K562 (cell line): ENCODE data around the gene ALDOC. TPM values are rescaled to one million over a fixed set of nuclear protein-coding genes. Genes with fewer than 3 reads are reported as not detected.

Experiments
- ATAC-seq: fragments of 200-7000 bp; cut with Tn5 transposase; 3 replicates; pipeline ENCODE4 v1.9.1; 2020; ENCODE audit warnings: moderate library complexity
- BruUV-seq: library from RNA; stranded (reverse); fragments of 400-500 nt; replicated peaks from 2 replicates; lab custom pipeline; 2021; lab: Mats Ljungman, UMichigan
- CTCF ChIA-PET: fragments of 300-600 bp; formaldehyde crosslinking; extraction: SDS; loops from one replicate; lab custom pipeline; 2021; ENCODE audit warnings: low intra/inter-chr PET ratio; lab: Yijun Ruan, JAX
- POLR2A ChIA-PET: fragments of 300-600, 350-650 bp; sonication (Branson Sonifier 250); formaldehyde crosslinking; extraction: SDS; loops from one replicate; lab custom pipeline; 2021; ENCODE audit warnings: antibody characterized with exemption, inconsistent platforms; lab: Yijun Ruan, JAX
- DNase-seq, 4 experiments: peaks; one replicate each; pipeline versions ENCODE4 v3.0.0 to v3.0.0-alpha.2; 2011 to 2018; ENCODE audit warnings: low spot score in 3 of 4, mixed read lengths in 3 of 4; ENCODE audit errors: extremely low read depth in 1 of 4
- FAIRE-seq: peaks from 2 replicates; lab custom pipeline; 2011; peaks lifted over from hg19 to GRCh38; lab: Jason Lieb, UNC
- H2AFZ ChIP-seq: 2 replicates; pipeline ENCODE4 v1.6.0; 2011; ENCODE audit warnings: low read depth, low read length, control low read depth, inconsistent platforms
- H3K27ac ChIP-seq: fragments of 200-600 bp; 3 replicates; pipeline ENCODE4 v1.8.0; 2011; ENCODE audit warnings: low read depth, mild to moderate bottlenecking, control low read depth, inconsistent platforms, low read length, moderate library complexity, mixed read lengths; ENCODE audit errors: extremely low read depth
- H3K27me3 ChIP-seq, 2 experiments: fragments of 300-600 bp in 1 of 2; 2 replicates in 1 of 2; 3 replicates in 1 of 2; pipeline versions ENCODE4 v1.6.0 to v1.8.0; 2011; ENCODE audit warnings: inconsistent platforms in 2 of 2, low read length in 2 of 2, mild to moderate bottlenecking in 1 of 2, mixed read lengths in 1 of 2, moderate library complexity in 1 of 2; ENCODE audit not compliant: control insufficient read depth in 2 of 2, insufficient read depth in 2 of 2
- H3K36me3 ChIP-seq: fragments of 300-600 bp; 3 replicates; pipeline ENCODE4 v1.8.0; 2011; ENCODE audit warnings: mild to moderate bottlenecking, low read length, inconsistent platforms; ENCODE audit not compliant: control insufficient read depth, insufficient read depth
- H3K4me1 ChIP-seq, 2 experiments: fragments of 200-600 bp in 1 of 2; replicated peaks in 1 of 2; 2 replicates in 1 of 2; 3 replicates in 1 of 2; pipeline versions ENCODE4 v1.5.1 to v1.8.0; 2011; ENCODE audit warnings: inconsistent platforms in 2 of 2, low read length in 2 of 2, mild to moderate bottlenecking in 1 of 2, mixed read lengths in 1 of 2, moderate library complexity in 1 of 2; ENCODE audit not compliant: control insufficient read depth in 2 of 2, insufficient read depth in 2 of 2
- H3K4me2 ChIP-seq: 2 replicates; pipeline ENCODE4 v1.6.1; 2011; ENCODE audit warnings: low read length, control low read depth, inconsistent platforms, mixed read lengths; ENCODE audit not compliant: insufficient read depth
- H3K4me3 ChIP-seq: fragments of 200-600 bp; sonication (generic), shearing (Covaris generic); 2 replicates; pipeline ENCODE4 v1.5.1; 2016; ENCODE audit warnings: control low read depth, inconsistent platforms
- H3K79me2 ChIP-seq: fragments of 200-600 bp; 3 replicates; pipeline ENCODE4 v1.8.0; 2011; ENCODE audit warnings: low read length, inconsistent platforms; ENCODE audit not compliant: control insufficient read depth, insufficient read depth
- H3K9ac ChIP-seq, 2 experiments: 2 replicates each; pipeline versions ENCODE4 v1.6.0 to v1.6.1; 2011; ENCODE audit warnings: low read depth in 2 of 2, low read length in 2 of 2, control low read depth in 1 of 2, inconsistent platforms in 1 of 2, mild to moderate bottlenecking in 1 of 2, mixed read lengths in 1 of 2; ENCODE audit not compliant: insufficient read depth in 1 of 2
- H3K9me1 ChIP-seq: one replicate; pipeline ENCODE4 v1.6.0; 2011; ENCODE audit warnings: inconsistent platforms, mild to moderate bottlenecking, low read length, moderate library complexity; ENCODE audit not compliant: control insufficient read depth, insufficient read depth
- H3K9me3 ChIP-seq: replicated peaks from 2 replicates; pipeline ENCODE4 v1.5.1; 2011; ENCODE audit warnings: low read depth, low read length, inconsistent platforms; ENCODE audit not compliant: control insufficient read depth, insufficient read depth
- H4K20me1 ChIP-seq: replicated peaks from 2 replicates; pipeline ENCODE4 v1.6.1; 2011; ENCODE audit warnings: low read length, inconsistent platforms, mixed read lengths; ENCODE audit not compliant: control insufficient read depth, insufficient read depth
- FOXA1 ChIP-seq: fragments of 450-650 bp; IDR thresholded peaks from 2 replicates; pipeline ENCODE4 v1.6.1; 2016; ENCODE audit warnings: mild to moderate bottlenecking, borderline replicate concordance
- FOXM1 ChIP-seq, 2 experiments: fragments of 450-650 bp in 1 of 2; sonication (generic) in 1 of 2; formaldehyde crosslinking in 1 of 2; IDR thresholded peaks; 2 replicates each; pipeline versions ENCODE4 v1.6.1 to v1.9.0; 2017 to 2022; ENCODE audit warnings: low read depth in 2 of 2, mild to moderate bottlenecking in 2 of 2, missing genetic modification reagents in 1 of 2, moderate library complexity in 1 of 2
- HDAC8 ChIP-seq: fragments of 450-650 bp; IDR thresholded peaks from 2 replicates; pipeline ENCODE4 v1.6.1; 2016; ENCODE audit warnings: mild to moderate bottlenecking, missing genetic modification characterization, moderate library complexity, missing compliant biosample characterization
- NFATC3 ChIP-seq: fragments of 450-650 bp; IDR thresholded peaks from 2 replicates; pipeline ENCODE4 v1.6.1; 2017; ENCODE audit warnings: mild to moderate bottlenecking
- PREB ChIP-seq: sonication (generic); formaldehyde crosslinking; IDR thresholded peaks from 2 replicates; pipeline ENCODE4 v1.8.1; 2023; ENCODE audit warnings: mild to moderate bottlenecking, missing genetic modification reagents
- TRIM24 ChIP-seq, 2 experiments: fragments of 450-650 bp; IDR thresholded peaks; 2 replicates each; pipeline ENCODE4 v1.6.1; 2016
- WGBS: fragments of 100-300 bp; shearing (Covaris generic); methylation state at CpG from one replicate; pipeline ENCODE4 v1.1.6; 2016; ENCODE audit warnings: low coverage, mixed read lengths; ENCODE audit not compliant: insufficient coverage; ENCODE audit errors: missing lambda C conversion rate; 5-methylcytosine and 5-hydroxymethylcytosine counted together
- in situ Hi-C: fragments of 300-500 bp; cut with MboI; formaldehyde crosslinking; loops from 4 replicates; pipeline ENCODE4 v1.15.0; 2018; ENCODE audit warnings: inconsistent platforms, mixed read lengths
- intact Hi-C: fragments of 100-400 bp; cut with micrococcal nuclease; formaldehyde crosslinking; loops from 2 replicates; pipeline ENCODE4 v1.14.2; 2022
- polyA plus RNA-seq, 8 experiments: library from polyadenylated mRNA; depleted of rRNA in 4 of 8; stranded (reverse) in 5 of 8; unstranded in 3 of 8; fragments of >200 nt; fragmentation: Nextera tagmentation in 2 of 8; fragmentation: Illumina TruSeq in 1 of 8; extraction: Ambion mirVana in 2 of 8; extraction: Trizol in 1 of 8; gene quantifications; 2 replicates each; pipeline versions ENCODE4 v1.2.1 to v1.2.3, GENCODE V29; 2011 to 2014; ENCODE audit warnings: inconsistent platforms in 1 of 8, missing spikeins in 1 of 8
- total RNA-seq, 7 experiments: library from RNA; depleted of rRNA in 6 of 7; stranded (reverse); fragments of >200 nt in 6 of 7; fragmentation: Illumina TruSeq in 2 of 7; extraction: Trizol in 2 of 7; gene quantifications; 2 replicates each; pipeline versions ENCODE4 v1.2.1 to v1.2.3, GENCODE V29; 2011 to 2021; ENCODE audit warnings: low replicate concordance in 1 of 7

The ALDOC gene
- total and polyA plus RNA-seq, 9 of the 15 experiments (the other 6 are each of a cell fraction or from before 2014, with no cell fraction given) = 43.2 to 263 (median 99.2) TPM

GRCh38 chr17:28523876-28524275, 52.8 kb downstream of the ALDOC start:
- Histone ChIP-seq H3K9me3 (peaks cover 8% of the 10 kb centered on the region), H2AFZ (no peak overlapping the region), H3K4me1 (peaks cover 29 to 58% of the 10 kb centered on the region in 2 experiments; a peak in 4 of 5 replicates), H4K20me1 (no peaks in the 10 kb centered on the region), H3K27ac (no peak overlapping the region), H3K27me3 (peaks cover 3 to 25% of the 10 kb centered on the region in 2 experiments; a peak in 3 of 5 replicates), H3K9ac (no peak overlapping the region; a peak in 1 of 4 replicates), H3K4me3 (no peak overlapping the region), H3K79me2 (no peaks in the 10 kb centered on the region), H3K9me1 (no peaks in the 10 kb centered on the region), H3K36me3 (no peaks in the 10 kb centered on the region), H3K4me2 (no peak overlapping the region)
- BruUV-seq = no TSS peak
- FAIRE-seq (no peak), DNase-seq (no peak), ATAC-seq (no peak)
- WGBS = 25% methylated on average over 14 of the region's 15 CpGs
- intact Hi-C loops (no loop called here), in situ Hi-C loops (no loop called here)
- CTCF ChIA-PET = no interaction called here
- POLR2A ChIA-PET = interaction anchor here (0.6 kb wide), 1 partner anchor 549 kb away, joined by 3 read pairs; no protein-coding TSS in a partner anchor
- TF ChIP-seq NFATC3 (no peak), PREB (no peak), HDAC8 (tag) (no peak), TRIM24 (IDR thresholded peaks at IDR 0.05) (no peak), FOXA1 (no peak), FOXM1 (IDR thresholded peaks at IDR 0.05; ENCODE audit: low read depth) (no peak), FOXM1 (CRISPR knock-in tag; IDR thresholded peaks at IDR 0.05; ENCODE audit: low read depth) (no peak)
